GM19397 (cell line): ENCODE measurements around the gene MKNK1.

ENCODE experiments used
- ATAC-seq: cut with Tn5 transposase; IDR thresholded peaks from one replicate; pipeline ENCODE4 v1.9.1; 2021; ENCODE audit warnings: mild to moderate bottlenecking, moderate library complexity; ENCODE audit not compliant: unreplicated experiment

The MKNK1 gene

GRCh38 chr1:46525253-46525983, 78.7 kb downstream of the MKNK1 start:
- ATAC-seq: no peak

GRCh38 chr1:46524843-46525242, 79.2 kb downstream of the MKNK1 start:
- ATAC-seq: no peak

GRCh38 chr1:46523496-46524353, 80.3 kb downstream of the MKNK1 start:
- no peak for ATAC-seq

GRCh38 chr1:46522969-46523320, 81.1 kb downstream of the MKNK1 start:
- ATAC-seq: no peak

GRCh38 chr1:46522184-46522968, 81.7 kb downstream of the MKNK1 start:
- ATAC-seq: no peak

GRCh38 chr1:46521414-46521813, 82.7 kb downstream of the MKNK1 start:
- ATAC-seq: no peak

GRCh38 chr1:46520063-46520911, 83.8 kb downstream of the MKNK1 start:
- ATAC-seq: no peak

GRCh38 chr1:46519209-46519608, 84.9 kb downstream of the MKNK1 start:
- ATAC-seq: no peak

- ATAC-seq: no peak
Measured at GRCh38 chr1:46517932-46518498, 86.1 kb downstream of the MKNK1 start.

GRCh38 chr1:46517010-46517600, 87.0 kb downstream of the MKNK1 start:
- ATAC-seq: no peak

- no peak for ATAC-seq
Measured at GRCh38 chr1:46516200-46516950, 87.7 kb downstream of the MKNK1 start.

GRCh38 chr1:46515576-46515975, 88.5 kb downstream of the MKNK1 start:
- no peak for ATAC-seq

- no peak for ATAC-seq
Measured at GRCh38 chr1:46513536-46513935, 90.5 kb downstream of the MKNK1 start.

GRCh38 chr1:46512792-46513190, 91.3 kb downstream of the MKNK1 start:
- ATAC-seq: no peak

- no peak for ATAC-seq
Measured at GRCh38 chr1:46512135-46512791, 91.8 kb downstream of the MKNK1 start.

GRCh38 chr1:46510998-46511365, 93.1 kb downstream of the MKNK1 start:
- no peak for ATAC-seq

GRCh38 chr1:46510341-46510997, 93.6 kb downstream of the MKNK1 start:
- ATAC-seq: no peak

- no peak for ATAC-seq
Measured at GRCh38 chr1:46508757-46509156, 95.3 kb downstream of the MKNK1 start.
